A549 (cell line): ENCODE data around the gene MAMDC4.

ENCODE experiments used
- BHLHE40 ChIP-seq: IDR thresholded peaks from 2 replicates; pipeline ENCODE4 v1.6.1; 2012; ENCODE audit warnings: low read depth, low read length, inconsistent platforms
- CBX2 ChIP-seq: fragments of 200-600 bp; sonication (generic); IDR thresholded peaks from 2 replicates; pipeline ENCODE4 v1.6.1; 2016; ENCODE audit warnings: low read depth, mild to moderate bottlenecking, borderline replicate concordance
- CEBPB ChIP-seq, 2 experiments: fragments of >200 bp in 1 of 2; sonication (Bioruptor Twin) in 1 of 2; formaldehyde crosslinking in 1 of 2; IDR thresholded peaks; 2 replicates each; pipeline ENCODE4 v1.6.1; 2012 to 2016
- CHD2 ChIP-seq: fragments of 150-350 bp; IDR thresholded peaks from 2 replicates; pipeline ENCODE4 v1.6.1; 2014; ENCODE audit warnings: low read length; ENCODE audit not compliant: partially characterized antibody
- CTCF ChIP-seq: fragments of >200 bp; sonication (Bioruptor Twin); formaldehyde crosslinking; IDR thresholded peaks from 3 replicates; pipeline ENCODE4 v1.5.1; 2016
- E2F6 ChIP-seq: IDR thresholded peaks from 2 replicates; pipeline ENCODE4 v1.6.1; 2012; ENCODE audit warnings: low read depth, borderline replicate concordance
- EP300 ChIP-seq, 2 experiments: fragments of >200 bp; sonication (Bioruptor Twin); formaldehyde crosslinking; IDR thresholded peaks; 2 replicates in 1 of 2; 3 replicates in 1 of 2; pipeline ENCODE4 v1.6.1; 2016 to 2017
- FOSB ChIP-seq: fragments of 250-450 bp; sonication (Bioruptor Pico); IDR thresholded peaks from 2 replicates; pipeline ENCODE4 v1.5.0; 2020; ENCODE audit warnings: mild to moderate bottlenecking, moderate library complexity
- MAX ChIP-seq: IDR thresholded peaks from 2 replicates; pipeline ENCODE4 v1.6.1; 2012
- POLR2A ChIP-seq: IDR thresholded peaks from 2 replicates; pipeline ENCODE4 v1.6.1; 2012; ENCODE audit warnings: mild to moderate bottlenecking, low read length
- RAD21 ChIP-seq, 2 experiments: fragments of >200 bp in 1 of 2; sonication (Bioruptor Twin) in 1 of 2; formaldehyde crosslinking in 1 of 2; IDR thresholded peaks in 1 of 2; conservative IDR thresholded peaks in 1 of 2; 2 replicates in 1 of 2; 3 replicates in 1 of 2; pipeline ENCODE4 v1.6.1; 2012 to 2018; ENCODE audit warnings: inconsistent platforms in 1 of 2
- USF2 ChIP-seq: fragments of 450-650 bp; IDR thresholded peaks from 2 replicates; pipeline ENCODE4 v1.6.1; 2014; ENCODE audit warnings: antibody characterized with exemption
- TF ChIP-seq, protein P1 (sequence below): fragments of 200-600 bp; sonication (generic); IDR thresholded peaks from 2 replicates; pipeline ENCODE4 v1.6.1; 2016; ENCODE audit warnings: antibody characterized with exemption, mild to moderate bottlenecking, moderate library complexity
- TF ChIP-seq, protein P2 (sequence below): fragments of 150-350 bp; IDR thresholded peaks from 2 replicates; pipeline ENCODE4 v1.6.1; 2014; ENCODE audit warnings: low read depth, mild to moderate bottlenecking, low read length

DNA sequence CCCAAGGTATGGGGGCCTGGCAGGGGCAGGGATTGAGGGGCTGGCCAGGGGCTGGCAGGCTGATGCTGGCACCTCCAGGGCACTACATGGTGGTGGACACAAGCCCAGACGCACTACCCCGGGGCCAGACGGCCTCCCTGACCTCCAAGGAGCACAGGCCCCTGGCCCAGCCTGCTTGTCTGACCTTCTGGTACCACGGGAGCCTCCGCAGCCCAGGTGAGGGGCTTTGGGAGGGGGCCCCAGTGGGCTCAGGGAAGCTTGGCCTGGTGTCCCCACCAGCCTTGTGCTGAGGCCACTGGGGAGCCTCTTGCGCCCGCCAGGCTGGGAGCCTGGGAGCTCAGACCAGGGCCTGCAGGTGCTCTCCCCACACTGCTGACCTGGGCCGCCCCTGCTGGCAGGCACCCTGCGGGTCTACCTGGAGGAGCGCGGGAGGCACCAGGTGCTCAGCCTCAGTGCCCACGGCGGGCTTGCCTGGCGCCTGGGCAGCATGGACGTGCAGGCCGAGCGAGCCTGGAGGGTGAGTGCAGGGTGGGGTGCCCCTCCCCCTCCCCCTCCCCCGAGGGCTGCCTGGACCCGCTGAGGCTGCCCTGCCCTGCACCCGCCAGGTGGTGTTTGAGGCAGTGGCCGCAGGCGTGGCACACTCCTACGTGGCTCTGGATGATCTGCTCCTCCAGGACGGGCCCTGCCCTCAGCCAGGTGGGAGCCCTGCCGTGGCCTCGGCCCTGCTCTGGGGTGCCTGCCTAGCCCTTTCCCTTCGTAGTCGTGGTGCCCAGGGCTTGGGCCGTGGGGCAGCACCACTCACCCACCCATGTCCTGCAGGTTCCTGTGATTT, 5.7 kb downstream of the MAMDC4 start:
- TF ChIP-seq, protein P1, sequence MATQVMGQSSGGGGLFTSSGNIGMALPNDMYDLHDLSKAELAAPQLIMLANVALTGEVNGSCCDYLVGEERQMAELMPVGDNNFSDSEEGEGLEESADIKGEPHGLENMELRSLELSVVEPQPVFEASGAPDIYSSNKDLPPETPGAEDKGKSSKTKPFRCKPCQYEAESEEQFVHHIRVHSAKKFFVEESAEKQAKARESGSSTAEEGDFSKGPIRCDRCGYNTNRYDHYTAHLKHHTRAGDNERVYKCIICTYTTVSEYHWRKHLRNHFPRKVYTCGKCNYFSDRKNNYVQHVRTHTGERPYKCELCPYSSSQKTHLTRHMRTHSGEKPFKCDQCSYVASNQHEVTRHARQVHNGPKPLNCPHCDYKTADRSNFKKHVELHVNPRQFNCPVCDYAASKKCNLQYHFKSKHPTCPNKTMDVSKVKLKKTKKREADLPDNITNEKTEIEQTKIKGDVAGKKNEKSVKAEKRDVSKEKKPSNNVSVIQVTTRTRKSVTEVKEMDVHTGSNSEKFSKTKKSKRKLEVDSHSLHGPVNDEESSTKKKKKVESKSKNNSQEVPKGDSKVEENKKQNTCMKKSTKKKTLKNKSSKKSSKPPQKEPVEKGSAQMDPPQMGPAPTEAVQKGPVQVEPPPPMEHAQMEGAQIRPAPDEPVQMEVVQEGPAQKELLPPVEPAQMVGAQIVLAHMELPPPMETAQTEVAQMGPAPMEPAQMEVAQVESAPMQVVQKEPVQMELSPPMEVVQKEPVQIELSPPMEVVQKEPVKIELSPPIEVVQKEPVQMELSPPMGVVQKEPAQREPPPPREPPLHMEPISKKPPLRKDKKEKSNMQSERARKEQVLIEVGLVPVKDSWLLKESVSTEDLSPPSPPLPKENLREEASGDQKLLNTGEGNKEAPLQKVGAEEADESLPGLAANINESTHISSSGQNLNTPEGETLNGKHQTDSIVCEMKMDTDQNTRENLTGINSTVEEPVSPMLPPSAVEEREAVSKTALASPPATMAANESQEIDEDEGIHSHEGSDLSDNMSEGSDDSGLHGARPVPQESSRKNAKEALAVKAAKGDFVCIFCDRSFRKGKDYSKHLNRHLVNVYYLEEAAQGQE: no peak
- TF ChIP-seq CTCF (no peak), BHLHE40 (no peak), CEBPB (IDR thresholded peaks at IDR 0.05) (no peak), E2F6 (no peak), USF2 (no peak), POLR2A (no peak), RAD21 (conservative IDR thresholded peaks at IDR 0.05 in 1 of 2, IDR thresholded peaks at IDR 0.05 in 1 of 2) (no peak), EP300 (IDR thresholded peaks at IDR 0.05) (no peak), FOSB (CRISPR knock-in tag) (no peak), CBX2 (no peak), CHD2 (no peak), MAX (no peak)
- TF ChIP-seq, protein P2, sequence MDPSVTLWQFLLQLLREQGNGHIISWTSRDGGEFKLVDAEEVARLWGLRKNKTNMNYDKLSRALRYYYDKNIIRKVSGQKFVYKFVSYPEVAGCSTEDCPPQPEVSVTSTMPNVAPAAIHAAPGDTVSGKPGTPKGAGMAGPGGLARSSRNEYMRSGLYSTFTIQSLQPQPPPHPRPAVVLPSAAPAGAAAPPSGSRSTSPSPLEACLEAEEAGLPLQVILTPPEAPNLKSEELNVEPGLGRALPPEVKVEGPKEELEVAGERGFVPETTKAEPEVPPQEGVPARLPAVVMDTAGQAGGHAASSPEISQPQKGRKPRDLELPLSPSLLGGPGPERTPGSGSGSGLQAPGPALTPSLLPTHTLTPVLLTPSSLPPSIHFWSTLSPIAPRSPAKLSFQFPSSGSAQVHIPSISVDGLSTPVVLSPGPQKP: no peak
